ENCODE data around the gene MRPL17.
"Not testable (repeated sequence)": the region's sequence is repeated elsewhere in the genome, so short reads cannot be mapped to it uniquely, and the experiment has no call there.

Gene MRPL17

GRCh38 chr11:6719576-6719975 is 36.4 kb upstream of the MRPL17 start:
- H3K27me3 ChIP-seq (ENCODE audit: insufficient read depth, low read length, poor library complexity): no peaks in the 10 kb centered on the region
- H4K5ac ChIP-seq (ENCODE audit: low read length): no peak overlapping the region
- H3K27ac ChIP-seq (ENCODE audit: low read depth, low read length): no peak overlapping the region
- H2BK5ac ChIP-seq (ENCODE audit: low read length): no peak overlapping the region
- no peak overlapping the region for H3K4me2 ChIP-seq (ENCODE audit: low read length)
- no peaks in the 10 kb centered on the region for H3K36me3 ChIP-seq (ENCODE audit: control insufficient read depth, insufficient read depth, low read length)
- no peaks in the 10 kb centered on the region for H3K79me2 ChIP-seq (ENCODE audit: control insufficient read depth, insufficient read depth, low read length)
- no peak overlapping the region for H3K9ac ChIP-seq (ENCODE audit: low read length)
- no peak overlapping the region for H3K23ac ChIP-seq (ENCODE audit: low read length)
- H2BK120ac ChIP-seq (ENCODE audit: low read depth, low read length): no peak overlapping the region
- no peak overlapping the region for H2AK5ac ChIP-seq (ENCODE audit: low read length)
- H3K56ac ChIP-seq (ENCODE audit: low read length): no peak overlapping the region
- no CpG with 5 or more reads among the region's 1 CpG for WGBS (ENCODE audit: extremely low coverage, insufficient coverage, low lambda C conversion rate)
- H3K79me1 ChIP-seq (ENCODE audit: low read length): no peaks in the 10 kb centered on the region
- H3K4me1 ChIP-seq (ENCODE audit: control insufficient read depth, low read depth, low read length): no peaks in the 10 kb centered on the region
- DNase-seq: no peak
- no peak overlapping the region for H3K4me3 ChIP-seq (ENCODE audit: low read length)
- no peak overlapping the region for H3K4ac ChIP-seq (ENCODE audit: low read depth, low read length)
- no peak overlapping the region for H3K18ac ChIP-seq (ENCODE audit: low read length)
- H2BK15ac ChIP-seq (replicated peaks; ENCODE audit: low read depth): no peak overlapping the region
- no peak overlapping the region for H4K8ac ChIP-seq (ENCODE audit: low read depth, low read length)

- no peak overlapping the region for H2BK15ac ChIP-seq (replicated peaks; ENCODE audit: low read depth)
- H3K9ac ChIP-seq (ENCODE audit: low read length): no peak overlapping the region
- no peak overlapping the region for H3K27ac ChIP-seq (ENCODE audit: low read depth, low read length)
- H3K36me3 ChIP-seq (ENCODE audit: control insufficient read depth, insufficient read depth, low read length): no peaks in the 10 kb centered on the region
- no peak overlapping the region for H2AK5ac ChIP-seq (ENCODE audit: low read length)
- no peak overlapping the region for H3K23ac ChIP-seq (ENCODE audit: low read length)
- no peak overlapping the region for H3K4ac ChIP-seq (ENCODE audit: low read depth, low read length)
- H3K4me2 ChIP-seq (ENCODE audit: low read length): no peak overlapping the region
- DNase-seq: no peak
- WGBS (ENCODE audit: extremely low coverage, insufficient coverage, low lambda C conversion rate): no CpG with 5 or more reads among the region's 3 CpGs
- no peaks in the 10 kb centered on the region for H3K27me3 ChIP-seq (ENCODE audit: insufficient read depth, low read length, poor library complexity)
- H2BK120ac ChIP-seq (ENCODE audit: low read depth, low read length): no peak overlapping the region
- H3K18ac ChIP-seq (ENCODE audit: low read length): no peak overlapping the region
- H4K8ac ChIP-seq (ENCODE audit: low read depth, low read length): no peak overlapping the region
- H3K79me1 ChIP-seq (ENCODE audit: low read length): no peaks in the 10 kb centered on the region
- H3K79me2 ChIP-seq (ENCODE audit: control insufficient read depth, insufficient read depth, low read length): no peaks in the 10 kb centered on the region
- no peak overlapping the region for H3K4me3 ChIP-seq (ENCODE audit: low read length)
- H4K5ac ChIP-seq (ENCODE audit: low read length): no peak overlapping the region
- no peak overlapping the region for H3K56ac ChIP-seq (ENCODE audit: low read length)
- H2BK5ac ChIP-seq (ENCODE audit: low read length): no peak overlapping the region
- no peaks in the 10 kb centered on the region for H3K4me1 ChIP-seq (ENCODE audit: control insufficient read depth, low read depth, low read length)
Observed at GRCh38 chr11:6717426-6717825, 34.3 kb upstream of the MRPL17 start.

GRCh38 chr11:6711552-6711951 is 28.4 kb upstream of the MRPL17 start:
- H2BK5ac ChIP-seq (ENCODE audit: low read length); H3K79me2 ChIP-seq (ENCODE audit: control insufficient read depth, insufficient read depth, low read length); H3K9ac ChIP-seq (ENCODE audit: low read length); H3K23ac ChIP-seq (ENCODE audit: low read length); H3K56ac ChIP-seq (ENCODE audit: low read length); H3K79me1 ChIP-seq (ENCODE audit: low read length); H2BK120ac ChIP-seq (ENCODE audit: low read depth, low read length); H3K27ac ChIP-seq (ENCODE audit: low read depth, low read length); H3K4me2 ChIP-seq (ENCODE audit: low read length); H3K4me3 ChIP-seq (ENCODE audit: low read length); H2BK15ac ChIP-seq (replicated peaks; ENCODE audit: low read depth); H3K4me1 ChIP-seq (ENCODE audit: control insufficient read depth, low read depth, low read length); H4K8ac ChIP-seq (ENCODE audit: low read depth, low read length); H3K18ac ChIP-seq (ENCODE audit: low read length); H3K27me3 ChIP-seq (ENCODE audit: insufficient read depth, low read length, poor library complexity); H3K4ac ChIP-seq (ENCODE audit: low read depth, low read length); H3K36me3 ChIP-seq (ENCODE audit: control insufficient read depth, insufficient read depth, low read length); H4K5ac ChIP-seq (ENCODE audit: low read length); H2AK5ac ChIP-seq (ENCODE audit: low read length): not testable (repeated sequence)
- no CpG with 5 or more reads among the region's 7 CpGs for WGBS (ENCODE audit: extremely low coverage, insufficient coverage, low lambda C conversion rate)
- peak; percentile 45 for DNase-seq

- H3K23ac ChIP-seq (ENCODE audit: low read length): no peak overlapping the region
- H3K4me1 ChIP-seq (ENCODE audit: control insufficient read depth, low read depth, low read length): no peaks in the 10 kb centered on the region
- no CpG with 5 or more reads among the region's 2 CpGs for WGBS (ENCODE audit: extremely low coverage, insufficient coverage, low lambda C conversion rate)
- no peak for DNase-seq
- no peak overlapping the region for H3K18ac ChIP-seq (ENCODE audit: low read length)
- H3K27me3 ChIP-seq (ENCODE audit: insufficient read depth, low read length, poor library complexity): no peaks in the 10 kb centered on the region
- H3K9ac ChIP-seq (ENCODE audit: low read length): no peak overlapping the region
- H3K56ac ChIP-seq (ENCODE audit: low read length): no peak overlapping the region
- H2BK120ac ChIP-seq (ENCODE audit: low read depth, low read length): no peak overlapping the region
- no peak overlapping the region for H4K8ac ChIP-seq (ENCODE audit: low read depth, low read length)
- H3K79me2 ChIP-seq (ENCODE audit: control insufficient read depth, insufficient read depth, low read length): no peaks in the 10 kb centered on the region
- H2BK15ac ChIP-seq (replicated peaks; ENCODE audit: low read depth): no peak overlapping the region
- H3K27ac ChIP-seq (ENCODE audit: low read depth, low read length): no peak overlapping the region
- no peak overlapping the region for H3K4ac ChIP-seq (ENCODE audit: low read depth, low read length)
- no peaks in the 10 kb centered on the region for H3K36me3 ChIP-seq (ENCODE audit: control insufficient read depth, insufficient read depth, low read length)
- H3K4me3 ChIP-seq (ENCODE audit: low read length): no peak overlapping the region
- H2AK5ac ChIP-seq (ENCODE audit: low read length): no peak overlapping the region
- no peak overlapping the region for H3K4me2 ChIP-seq (ENCODE audit: low read length)
- H4K5ac ChIP-seq (ENCODE audit: low read length): no peak overlapping the region
- no peak overlapping the region for H2BK5ac ChIP-seq (ENCODE audit: low read length)
- H3K79me1 ChIP-seq (ENCODE audit: low read length): no peaks in the 10 kb centered on the region
Observed at GRCh38 chr11:6708876-6709275, 25.7 kb upstream of the MRPL17 start.

GRCh38 chr11:6705905-6706535 is 22.9 kb upstream of the MRPL17 start:
- Histone ChIP-seq H3K79me1 (ENCODE audit: low read length) (no peaks in the 10 kb centered on the region), H3K79me2 (ENCODE audit: control insufficient read depth, insufficient read depth, low read length) (no peaks in the 10 kb centered on the region), H4K5ac (ENCODE audit: low read length) (no peak overlapping the region), H2BK120ac (ENCODE audit: low read depth, low read length) (no peak overlapping the region), H3K4me2 (ENCODE audit: low read length) (no peak overlapping the region), H2AK5ac (ENCODE audit: low read length) (no peak overlapping the region), H3K56ac (ENCODE audit: low read length) (no peak overlapping the region), H3K4me1 (ENCODE audit: control insufficient read depth, low read depth, low read length) (no peaks in the 10 kb centered on the region), H3K4ac (ENCODE audit: low read depth, low read length) (no peak overlapping the region), H2BK15ac (replicated peaks; ENCODE audit: low read depth) (no peak overlapping the region), H3K27ac (ENCODE audit: low read depth, low read length) (no peak overlapping the region), H3K36me3 (ENCODE audit: control insufficient read depth, insufficient read depth, low read length) (no peaks in the 10 kb centered on the region), H3K18ac (ENCODE audit: low read length) (no peak overlapping the region), H3K23ac (ENCODE audit: low read length) (no peak overlapping the region), H3K27me3 (ENCODE audit: insufficient read depth, low read length, poor library complexity) (no peaks in the 10 kb centered on the region), H4K8ac (ENCODE audit: low read depth, low read length) (no peak overlapping the region), H3K4me3 (ENCODE audit: low read length) (no peak overlapping the region), H3K9ac (ENCODE audit: low read length) (no peak overlapping the region), H2BK5ac (ENCODE audit: low read length) (no peak overlapping the region)
- DNase-seq: peak; percentile 53
- WGBS (ENCODE audit: extremely low coverage, insufficient coverage, low lambda C conversion rate): no CpG with 5 or more reads among the region's 7 CpGs
